ENCODE results near the gene NR1H4.
"Not testable (repeated sequence)": the region's sequence is repeated elsewhere in the genome, so short reads cannot be mapped to it uniquely, and the experiment has no call there.

Gene NR1H4

GRCh38 chr12:100473716-100474150, at the start of gene NR1H4:
Gene NR1H4, plus strand, starts transcription at chr12:100473866. Its CDS starts 19,458 bp downstream, at chr12:100493324.
- H3K27me3 ChIP-seq (ENCODE audit: control insufficient read depth, insufficient read depth, low read length), result no peaks in the 10 kb centered on the region
- H3K27ac ChIP-seq (ENCODE audit: low read depth, low read length), result no peak within 1 kb of the TSS
- peaks cover 7% of the 10 kb centered on the region for H3K4me1 ChIP-seq (ENCODE audit: control insufficient read depth, insufficient read depth, low read length)
- H3K4me3 ChIP-seq (ENCODE audit: low read length), result no peak within 1 kb of the TSS
- H3K9ac ChIP-seq (ENCODE audit: low read length), result no peak within 1 kb of the TSS
- H3K36me3 ChIP-seq (ENCODE audit: control insufficient read depth, insufficient read depth, low read length), result no peaks in the 10 kb centered on the region

DNA sequence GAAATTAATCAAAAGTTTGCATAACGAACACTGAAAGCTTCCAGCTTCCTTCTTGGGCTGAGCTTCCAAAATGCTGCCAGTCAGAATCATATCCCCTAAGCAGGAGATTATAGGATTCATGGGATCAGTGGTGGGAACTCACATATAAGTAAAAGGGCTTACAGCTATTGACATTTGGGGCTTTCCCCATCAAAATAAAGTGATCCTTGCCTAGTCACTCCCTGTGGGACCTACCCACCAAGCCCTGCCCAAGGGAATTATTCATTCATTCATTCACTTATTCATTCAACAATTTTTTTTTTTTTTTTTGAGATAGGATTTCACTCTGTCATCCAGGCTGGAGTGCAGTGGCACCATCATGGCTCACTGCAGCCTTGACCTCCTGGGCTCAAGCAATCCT, 47.5 kb upstream of the NR1H4 start:
- Histone ChIP-seq H3K9ac (ENCODE audit: low read length) (no peak overlapping the region), H3K36me3 (ENCODE audit: control insufficient read depth, insufficient read depth, low read length) (no peaks in the 10 kb centered on the region), H3K4me1 (ENCODE audit: control insufficient read depth, insufficient read depth, low read length) (no peaks in the 10 kb centered on the region), H3K27ac (ENCODE audit: low read depth, low read length) (no peak overlapping the region), H3K4me3 (ENCODE audit: low read length) (no peak overlapping the region), H3K27me3 (ENCODE audit: control insufficient read depth, insufficient read depth, low read length) (no peaks in the 10 kb centered on the region)

- Histone ChIP-seq H3K27ac (ENCODE audit: low read depth, low read length) (no peak overlapping the region), H3K9ac (ENCODE audit: low read length) (no peak overlapping the region), H3K36me3 (ENCODE audit: control insufficient read depth, insufficient read depth, low read length) (no peaks in the 10 kb centered on the region)
Measured at GRCh38 chr12:100427078-100427477, 46.6 kb upstream of the NR1H4 start.

DNA sequence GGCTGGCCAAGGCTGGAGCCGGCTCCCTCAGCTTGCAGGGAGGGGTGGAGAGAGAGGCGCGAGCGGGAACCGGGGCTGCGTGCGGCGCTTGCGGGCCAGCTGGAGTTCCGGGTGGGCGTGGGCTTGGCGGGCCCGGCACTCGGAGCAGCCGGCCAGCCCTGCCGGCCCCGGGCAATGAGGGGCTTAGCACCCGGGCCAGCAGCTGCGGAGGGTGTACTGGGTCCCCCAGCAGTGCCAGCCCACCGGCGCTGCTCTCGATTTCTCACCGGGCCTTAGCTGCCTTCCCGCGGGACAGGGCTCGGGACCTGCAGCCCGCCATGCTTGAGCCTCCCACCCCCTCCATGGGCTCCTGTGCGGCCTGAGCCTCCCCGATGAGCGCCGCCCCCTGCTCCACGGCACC, 43.4 kb upstream of the NR1H4 start:
- H3K9ac ChIP-seq (ENCODE audit: low read length); H3K27me3 ChIP-seq (ENCODE audit: control insufficient read depth, insufficient read depth, low read length); H3K4me3 ChIP-seq (ENCODE audit: low read length); H3K27ac ChIP-seq (ENCODE audit: low read depth, low read length); H3K4me1 ChIP-seq (ENCODE audit: control insufficient read depth, insufficient read depth, low read length); H3K36me3 ChIP-seq (ENCODE audit: control insufficient read depth, insufficient read depth, low read length): not testable (repeated sequence)

More at GRCh38 chr12:100427078-100427477, 46.6 kb upstream of the NR1H4 start:
- Histone ChIP-seq H3K27me3 (ENCODE audit: control insufficient read depth, insufficient read depth, low read length) (no peaks in the 10 kb centered on the region), H3K4me1 (ENCODE audit: control insufficient read depth, insufficient read depth, low read length) (no peaks in the 10 kb centered on the region), H3K4me3 (ENCODE audit: low read length) (no peak overlapping the region)

DNA sequence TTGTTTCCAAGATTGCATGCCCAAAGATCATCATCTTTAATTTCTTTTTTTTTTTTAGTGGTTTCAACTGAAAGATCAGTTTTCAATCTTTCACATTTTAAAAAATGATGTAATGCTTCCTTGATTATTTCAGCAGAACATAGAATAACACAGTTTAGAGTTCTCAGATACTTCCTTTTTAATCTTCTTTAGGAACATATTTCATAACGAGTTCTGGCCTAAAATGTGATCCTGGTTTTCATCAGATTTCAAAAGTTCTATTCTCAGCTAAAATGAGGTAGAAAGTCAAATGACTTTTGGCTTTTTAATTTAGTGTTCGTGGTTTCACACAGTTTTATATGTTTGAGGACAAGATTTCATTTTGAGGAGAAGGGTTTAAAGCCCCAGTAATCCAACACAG, 40.0 kb upstream of the NR1H4 start:
- Histone ChIP-seq H3K4me1 (ENCODE audit: control insufficient read depth, insufficient read depth, low read length) (no peaks in the 10 kb centered on the region), H3K9ac (ENCODE audit: low read length) (no peak overlapping the region), H3K36me3 (ENCODE audit: control insufficient read depth, insufficient read depth, low read length) (no peaks in the 10 kb centered on the region), H3K4me3 (ENCODE audit: low read length) (no peak overlapping the region), H3K27ac (ENCODE audit: low read depth, low read length) (no peak overlapping the region), H3K27me3 (ENCODE audit: control insufficient read depth, insufficient read depth, low read length) (no peaks in the 10 kb centered on the region)

DNA sequence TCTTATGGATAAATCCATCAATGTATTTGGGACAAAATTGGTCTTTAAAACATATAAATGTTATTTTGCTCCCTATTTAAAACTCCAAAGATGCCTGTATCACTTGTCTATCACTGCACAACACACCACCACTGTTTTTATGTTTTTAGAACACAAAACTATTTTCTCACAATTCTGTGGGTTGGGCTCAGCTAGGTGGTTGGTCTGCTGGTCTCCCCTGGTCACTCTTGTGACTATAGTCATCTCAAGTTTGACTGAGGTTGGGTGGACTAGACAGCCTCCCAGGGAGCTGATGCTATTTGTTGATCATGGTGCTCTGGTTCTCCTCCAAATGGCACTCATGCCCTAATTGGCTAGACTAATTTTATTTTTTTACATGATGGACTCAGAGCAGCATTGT, 39.5 kb upstream of the NR1H4 start:
- no peaks in the 10 kb centered on the region for H3K27me3 ChIP-seq (ENCODE audit: control insufficient read depth, insufficient read depth, low read length)
- H3K4me3 ChIP-seq (ENCODE audit: low read length), result no peak overlapping the region
- H3K9ac ChIP-seq (ENCODE audit: low read length), result no peak overlapping the region
- H3K36me3 ChIP-seq (ENCODE audit: control insufficient read depth, insufficient read depth, low read length), result no peaks in the 10 kb centered on the region
- H3K4me1 ChIP-seq (ENCODE audit: control insufficient read depth, insufficient read depth, low read length), result no peaks in the 10 kb centered on the region
- H3K27ac ChIP-seq (ENCODE audit: low read depth, low read length), result no peak overlapping the region

GRCh38 chr12:100435957-100436356, 37.7 kb upstream of the NR1H4 start:
- H3K9ac ChIP-seq (ENCODE audit: low read length), result no peak overlapping the region
- no peaks in the 10 kb centered on the region for H3K4me1 ChIP-seq (ENCODE audit: control insufficient read depth, insufficient read depth, low read length)
- no peaks in the 10 kb centered on the region for H3K36me3 ChIP-seq (ENCODE audit: control insufficient read depth, insufficient read depth, low read length)
- no peaks in the 10 kb centered on the region for H3K27me3 ChIP-seq (ENCODE audit: control insufficient read depth, insufficient read depth, low read length)
- no peak overlapping the region for H3K4me3 ChIP-seq (ENCODE audit: low read length)
- no peak overlapping the region for H3K27ac ChIP-seq (ENCODE audit: low read depth, low read length)

GRCh38 chr12:100437038-100437841, 36.4 kb upstream of the NR1H4 start:
- no peaks in the 10 kb centered on the region for H3K36me3 ChIP-seq (ENCODE audit: control insufficient read depth, insufficient read depth, low read length)
- H3K4me1 ChIP-seq (ENCODE audit: control insufficient read depth, insufficient read depth, low read length), result no peaks in the 10 kb centered on the region
- no peak overlapping the region for H3K27ac ChIP-seq (ENCODE audit: low read depth, low read length)
- H3K9ac ChIP-seq (ENCODE audit: low read length), result no peak overlapping the region
- no peak overlapping the region for H3K4me3 ChIP-seq (ENCODE audit: low read length)
- H3K27me3 ChIP-seq (ENCODE audit: control insufficient read depth, insufficient read depth, low read length), result no peaks in the 10 kb centered on the region

- H3K4me1 ChIP-seq (ENCODE audit: control insufficient read depth, insufficient read depth, low read length), result no peaks in the 10 kb centered on the region
- H3K4me3 ChIP-seq (ENCODE audit: low read length), result no peak overlapping the region
- H3K9ac ChIP-seq (ENCODE audit: low read length), result no peak overlapping the region
- H3K36me3 ChIP-seq (ENCODE audit: control insufficient read depth, insufficient read depth, low read length), result no peaks in the 10 kb centered on the region
- H3K27me3 ChIP-seq (ENCODE audit: control insufficient read depth, insufficient read depth, low read length), result no peaks in the 10 kb centered on the region
- H3K27ac ChIP-seq (ENCODE audit: low read depth, low read length), result no peak overlapping the region
Measured at GRCh38 chr12:100439797-100440196, 33.9 kb upstream of the NR1H4 start.

- Histone ChIP-seq H3K27me3 (ENCODE audit: control insufficient read depth, insufficient read depth, low read length) (no peaks in the 10 kb centered on the region), H3K4me3 (ENCODE audit: low read length) (no peak overlapping the region), H3K4me1 (ENCODE audit: control insufficient read depth, insufficient read depth, low read length) (no peaks in the 10 kb centered on the region), H3K9ac (ENCODE audit: low read length) (no peak overlapping the region), H3K27ac (ENCODE audit: low read depth, low read length) (no peak overlapping the region), H3K36me3 (ENCODE audit: control insufficient read depth, insufficient read depth, low read length) (no peaks in the 10 kb centered on the region)
Measured at GRCh38 chr12:100442403-100442802, 31.3 kb upstream of the NR1H4 start.

DNA sequence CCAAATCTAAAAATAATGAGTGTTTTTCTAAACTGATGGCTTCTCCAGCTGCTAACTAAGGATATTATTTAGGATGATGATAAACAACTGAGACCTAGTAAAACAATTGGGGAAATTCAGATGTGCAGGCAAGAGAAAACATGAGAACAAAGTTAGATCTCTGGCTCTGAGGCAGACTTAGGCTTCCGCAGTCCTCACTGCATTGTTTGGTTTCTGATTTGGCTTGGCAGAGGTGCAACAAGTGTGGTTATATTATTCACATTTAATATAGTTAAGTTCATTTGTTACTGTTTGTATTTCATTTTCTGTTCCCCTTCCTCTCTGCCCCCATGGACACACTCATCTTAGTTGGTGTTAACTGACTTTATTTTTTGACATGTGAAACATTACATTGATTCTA, 30.2 kb upstream of the NR1H4 start:
- Histone ChIP-seq H3K36me3 (ENCODE audit: control insufficient read depth, insufficient read depth, low read length) (no peaks in the 10 kb centered on the region), H3K9ac (ENCODE audit: low read length) (no peak overlapping the region), H3K4me1 (ENCODE audit: control insufficient read depth, insufficient read depth, low read length) (no peaks in the 10 kb centered on the region), H3K27ac (ENCODE audit: low read depth, low read length) (no peak overlapping the region), H3K4me3 (ENCODE audit: low read length) (no peak overlapping the region), H3K27me3 (ENCODE audit: control insufficient read depth, insufficient read depth, low read length) (no peaks in the 10 kb centered on the region)

GRCh38 chr12:100445081-100445481, 28.6 kb upstream of the NR1H4 start:
- Histone ChIP-seq H3K27ac (ENCODE audit: low read depth, low read length) (no peak overlapping the region), H3K4me3 (ENCODE audit: low read length) (no peak overlapping the region), H3K36me3 (ENCODE audit: control insufficient read depth, insufficient read depth, low read length) (no peaks in the 10 kb centered on the region), H3K4me1 (ENCODE audit: control insufficient read depth, insufficient read depth, low read length) (peaks cover 2% of the 10 kb centered on the region), H3K9ac (ENCODE audit: low read length) (no peak overlapping the region), H3K27me3 (ENCODE audit: control insufficient read depth, insufficient read depth, low read length) (no peaks in the 10 kb centered on the region)

- H3K36me3 ChIP-seq (ENCODE audit: control insufficient read depth, insufficient read depth, low read length), result no peaks in the 10 kb centered on the region
- H3K27ac ChIP-seq (ENCODE audit: low read depth, low read length), result no peak overlapping the region
- no peak overlapping the region for H3K9ac ChIP-seq (ENCODE audit: low read length)
- H3K4me3 ChIP-seq (ENCODE audit: low read length), result no peak overlapping the region
- H3K27me3 ChIP-seq (ENCODE audit: control insufficient read depth, insufficient read depth, low read length), result no peaks in the 10 kb centered on the region
- H3K4me1 ChIP-seq (ENCODE audit: control insufficient read depth, insufficient read depth, low read length), result peaks cover 2% of the 10 kb centered on the region
Measured at GRCh38 chr12:100447381-100447780, 26.3 kb upstream of the NR1H4 start.
